Lower leg skin (tissue), 4 donors: Measurements from ENCODE around the gene MYBPC1. TPM values are rescaled to one million over a fixed set of nuclear protein-coding genes. Genes with fewer than 3 reads are reported as not detected.
"Not testable (repeated sequence)": the region's sequence is repeated elsewhere in the genome, so short reads cannot be mapped to it uniquely, and the experiment has no call there.

Experiments
- DNase-seq, 2 donors: peaks; one replicate each; pipeline ENCODE4 v3.0.0-alpha.2; 2019; ENCODE audit warnings: low spot score in 2 of 2
- H3K4me3 ChIP-seq: fragments of 200-600 bp; sonication (generic); 2 replicates; pipeline ENCODE4 v1.5.1; 2017; ENCODE audit warnings: mild to moderate bottlenecking, low read depth; ENCODE audit not compliant: poor library complexity, severe bottlenecking
- POLR2A ChIP-seq, 2 donors: fragments of 450-650 bp; IDR thresholded peaks; one replicate each; pipeline ENCODE4 v1.6.1; 2016 to 2017; ENCODE audit warnings: antibody characterized with exemption in 2 of 2, mild to moderate bottlenecking in 1 of 2, moderate library complexity in 1 of 2
- WGBS, 2 donors: methylation state at CpG; one replicate each; pipeline ENCODE4 v1.1.5; 2018; 5-methylcytosine and 5-hydroxymethylcytosine counted together
- intact Hi-C: fragments of 100-400 bp; cut with DNase I; formaldehyde crosslinking; loops from one replicate; pipeline ENCODE4 v1.15.0; 2023; ENCODE audit warnings: low total_unique reads
- total RNA-seq, 4 donors: library from RNA; depleted of rRNA; stranded (reverse); fragments of >200 nt; gene quantifications; one replicate each; pipeline ENCODE4 v1.1.0, GENCODE V29; 2016
- TF ChIP-seq, protein P1 (sequence below), 3 donors: fragments of 450-650 bp; IDR thresholded peaks; one replicate each; pipeline ENCODE4 v1.5.1; 2016; ENCODE audit warnings: antibody characterized with exemption in 3 of 3, mild to moderate bottlenecking in 3 of 3, moderate library complexity in 2 of 3

MYBPC1 gene
- total RNA-seq, 4 donors from 2014 or later: 2.0 to 6.8 (median 5.4) TPM

DNA sequence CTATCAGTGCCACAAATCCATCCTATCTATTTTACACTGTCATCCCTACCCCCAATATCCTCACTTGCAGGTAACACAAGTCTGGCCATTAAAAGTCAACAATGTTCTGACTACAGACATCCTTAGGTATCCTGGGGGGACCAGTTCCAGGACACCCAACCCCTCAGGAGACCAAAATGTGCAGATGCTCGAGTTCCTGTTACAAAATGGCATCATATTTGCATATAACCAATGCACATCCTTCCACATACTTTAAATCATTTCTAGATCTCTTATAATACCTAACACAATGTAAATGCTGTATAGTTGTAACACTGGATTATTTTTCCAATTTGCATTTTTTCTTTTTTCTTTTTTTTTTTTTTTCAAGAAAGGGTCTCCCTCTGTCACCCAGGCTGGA, 137.5 kb downstream of the MYBPC1 start:
- no peak for DNase-seq
- WGBS, 2 donors: 93 to 100% methylated on average over 1 of the region's 1 CpG
- intact Hi-C loops: no loop called here

DNA sequence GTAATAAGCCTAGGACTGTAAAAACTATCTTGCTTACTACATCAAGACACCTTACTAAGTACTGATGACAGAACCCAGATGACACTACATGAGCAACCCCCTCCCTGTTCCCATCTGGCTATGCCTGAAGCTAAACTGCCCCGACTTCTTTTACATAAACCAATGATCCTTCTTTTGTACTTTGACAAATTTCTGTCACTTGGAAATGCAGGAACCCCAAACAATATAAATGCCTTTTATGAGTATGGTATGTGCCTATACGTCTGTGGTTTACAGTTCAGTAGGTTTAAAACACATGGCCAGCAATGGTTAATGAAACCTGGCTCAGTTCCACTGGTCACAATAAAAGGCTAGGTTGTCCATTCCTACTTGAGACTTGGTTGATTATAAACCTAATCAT, 138.4 kb downstream of the MYBPC1 start:
- no peak overlapping the region for H3K4me3 ChIP-seq
- 65 to 77% methylated on average over 2 of the region's 2 CpGs for whole genome bisulfite sequencing, 2 donors
- DNase-seq: no peak
- TF ChIP-seq, protein P1, sequence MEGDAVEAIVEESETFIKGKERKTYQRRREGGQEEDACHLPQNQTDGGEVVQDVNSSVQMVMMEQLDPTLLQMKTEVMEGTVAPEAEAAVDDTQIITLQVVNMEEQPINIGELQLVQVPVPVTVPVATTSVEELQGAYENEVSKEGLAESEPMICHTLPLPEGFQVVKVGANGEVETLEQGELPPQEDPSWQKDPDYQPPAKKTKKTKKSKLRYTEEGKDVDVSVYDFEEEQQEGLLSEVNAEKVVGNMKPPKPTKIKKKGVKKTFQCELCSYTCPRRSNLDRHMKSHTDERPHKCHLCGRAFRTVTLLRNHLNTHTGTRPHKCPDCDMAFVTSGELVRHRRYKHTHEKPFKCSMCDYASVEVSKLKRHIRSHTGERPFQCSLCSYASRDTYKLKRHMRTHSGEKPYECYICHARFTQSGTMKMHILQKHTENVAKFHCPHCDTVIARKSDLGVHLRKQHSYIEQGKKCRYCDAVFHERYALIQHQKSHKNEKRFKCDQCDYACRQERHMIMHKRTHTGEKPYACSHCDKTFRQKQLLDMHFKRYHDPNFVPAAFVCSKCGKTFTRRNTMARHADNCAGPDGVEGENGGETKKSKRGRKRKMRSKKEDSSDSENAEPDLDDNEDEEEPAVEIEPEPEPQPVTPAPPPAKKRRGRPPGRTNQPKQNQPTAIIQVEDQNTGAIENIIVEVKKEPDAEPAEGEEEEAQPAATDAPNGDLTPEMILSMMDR (IDR thresholded peaks at IDR 0.05): no peak
- TF ChIP-seq POLR2A (IDR thresholded peaks at IDR 0.05): no peak
- intact Hi-C loops: no loop called here

More for the DNA sequence above, 137.5 kb downstream of the MYBPC1 start:
- TF ChIP-seq, protein P1 (IDR thresholded peaks at IDR 0.05): no peak
- no peak for TF ChIP-seq POLR2A (IDR thresholded peaks at IDR 0.05)
- no peak overlapping the region for H3K4me3 ChIP-seq

DNA sequence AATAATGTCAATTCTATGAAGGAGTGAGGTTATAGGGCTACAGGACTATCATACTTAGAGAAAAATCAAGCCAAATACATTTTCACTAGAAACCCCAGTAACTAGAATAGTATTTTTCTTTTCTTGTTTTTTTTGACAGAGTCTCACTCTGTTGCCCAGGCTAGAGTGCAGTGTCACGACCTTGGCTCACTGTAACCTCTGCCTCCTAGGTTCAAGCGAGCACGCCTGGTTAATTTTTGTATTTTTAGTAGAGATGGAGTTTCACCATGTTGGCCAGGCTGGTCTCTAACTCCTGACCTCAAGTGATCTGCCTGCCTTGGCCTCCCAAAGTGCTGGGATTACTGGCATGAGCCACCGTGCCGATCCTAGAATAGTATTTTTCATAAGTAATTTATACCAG, 139.7 kb downstream of the MYBPC1 start:
- H3K4me3 ChIP-seq, DNase-seq, intact Hi-C loops: not testable (repeated sequence)
- 92 to 94% methylated on average over 5 of the region's 5 CpGs for WGBS, 2 donors

Other genes with a start within 250 kb of the MYBPC1 start
- 10 to 100 TPM; 22.5 to 50.0 (median 36.7) TPM for gene ARL1, start 187.2 kb upstream of the MYBPC1 start, total RNA-seq
- gene SPIC, start 119.6 kb upstream of the MYBPC1 start, total RNA-seq: under 1 TPM in 1 of 4 donors, not detected in 3; 0.22 TPM
- 100 to 1,000 TPM in 1 of 4 donors, 10 to 100 TPM in 3; 56.8 to 121 (median 75.1) TPM for gene CHPT1, start 102.7 kb downstream of the MYBPC1 start, total RNA-seq
- under 1 TPM in 1 of 4 donors, not detected in 3; 0.58 TPM for gene SYCP3, start 144.5 kb downstream of the MYBPC1 start, total RNA-seq
- gene GNPTAB, start 236.0 kb downstream of the MYBPC1 start, total RNA-seq: 10 to 100 TPM; 24.3 to 45.9 (median 32.6) TPM